NCI-H1417 treated with DMSO at 0.1 percent for 48 hours (cell line): ENCODE results near the gene UNC45B.
"Not testable (repeated sequence)": the region's sequence is repeated elsewhere in the genome, so short reads cannot be mapped to it uniquely, and the experiment has no call there.

Experiments
- DNase-seq: peaks from one replicate; lab custom pipeline; 2025; lab: John Stamatoyannopoulos, UW

Gene UNC45B

GRCh38 chr17:35172321-35172720 lies 24.7 kb downstream of the UNC45B start:
- DNase-seq, result not testable (repeated sequence)

- no peak for DNase-seq
These were observed 27.3 kb downstream of the UNC45B start for GRCh38 chr17:35174835-35175334.

- no peak for DNase-seq
These were observed 28.2 kb downstream of the UNC45B start for GRCh38 chr17:35175638-35176415.

GRCh38 chr17:35176897-35177296 lies 29.3 kb downstream of the UNC45B start:
- DNase-seq, result no peak

GRCh38 chr17:35179379-35179778 lies 31.8 kb downstream of the UNC45B start:
- not testable (repeated sequence) for DNase-seq

- DNase-seq, result no peak
These were observed 35.7 kb downstream of the UNC45B start for GRCh38 chr17:35183332-35183731.

- DNase-seq, result no peak
These were observed 36.7 kb downstream of the UNC45B start for GRCh38 chr17:35184274-35184673.

GRCh38 chr17:35185849-35186248 lies 38.2 kb downstream of the UNC45B start:
- DNase-seq, result no peak

- DNase-seq, result no peak
These were observed 39.9 kb downstream of the UNC45B start for GRCh38 chr17:35187481-35187880.

GRCh38 chr17:35188111-35188510 lies 40.5 kb downstream of the UNC45B start:
- DNase-seq, result no peak

GRCh38 chr17:35189291-35189690 lies 41.7 kb downstream of the UNC45B start:
- no peak for DNase-seq

- no peak for DNase-seq
These were observed 43.5 kb downstream of the UNC45B start for GRCh38 chr17:35191001-35191695.

GRCh38 chr17:35192708-35193107 lies 45.1 kb downstream of the UNC45B start:
- no peak for DNase-seq

- not testable (repeated sequence) for DNase-seq
These were observed 46.4 kb downstream of the UNC45B start, which contains the start of gene SLC35G3 for GRCh38 chr17:35194001-35194400. SLC35G3 (minus strand) TSS chr17:35194393; CDS start chr17:35194307, 86 bp downstream.

- not testable (repeated sequence) for DNase-seq
These were observed 47.4 kb downstream of the UNC45B start for GRCh38 chr17:35195062-35195461.

- DNase-seq, result not testable (repeated sequence)
These were observed 55.0 kb downstream of the UNC45B start for GRCh38 chr17:35202582-35202981.

- no peak for DNase-seq
These were observed 63.1 kb downstream of the UNC45B start for GRCh38 chr17:35210741-35211140.

- DNase-seq, result no peak
These were observed 65.1 kb downstream of the UNC45B start for GRCh38 chr17:35212668-35213067.

GRCh38 chr17:35213412-35213940 lies 65.9 kb downstream of the UNC45B start:
- DNase-seq, result no peak

- DNase-seq, result no peak
These were observed 66.6 kb downstream of the UNC45B start for GRCh38 chr17:35214192-35214591.

- DNase-seq, result no peak
These were observed 67.1 kb downstream of the UNC45B start for GRCh38 chr17:35214631-35215273.

- no peak for DNase-seq
These were observed 69.5 kb downstream of the UNC45B start for GRCh38 chr17:35217107-35217506.
